Left colon (tissue), 2 donors: ENCODE data around the gene C20orf202. TPM values are rescaled to one million over a fixed set of nuclear protein-coding genes. Genes with fewer than 3 reads are reported as not detected.
"Not testable (repeated sequence)": the region's sequence is repeated elsewhere in the genome, so short reads cannot be mapped to it uniquely, and the experiment has no call there.

Experiments
- ATAC-seq: fragments of 200-7000 bp; cut with Tn5 transposase; one replicate; pipeline ENCODE4 v1.9.1; 2020; ENCODE audit warnings: mild to moderate bottlenecking, moderate library complexity
- DNase-seq, 2 donors: peaks; one replicate each; pipeline ENCODE4 v3.0.0-alpha.2; 2020
- intact Hi-C, 2 donors: fragments of 100-400 bp; cut with DNase I in 1 of 2; cut with micrococcal nuclease in 1 of 2; formaldehyde crosslinking; loops; one replicate each; pipeline versions ENCODE4 v1.11.2 to v1.14.0; 2022; cut with DNase I, micrococcal nuclease
- total RNA-seq, 2 donors: library from RNA; stranded (reverse); fragmentation: NEBNext Ultra II Directional; extraction: Animal tissue kit (Norgen Biotek cat#: 25700); gene quantifications; one replicate each; pipeline ENCODE4 v1.2.1, GENCODE V29; 2021
- donor health status: DM: no; HTN: no; CAD: no.
- donor health status: DM: yes; HTN: yes; CAD: no.

The C20orf202 gene
- total RNA-seq, 2 donors from 2014 or later: 0.18 to 0.59 TPM

DNA sequence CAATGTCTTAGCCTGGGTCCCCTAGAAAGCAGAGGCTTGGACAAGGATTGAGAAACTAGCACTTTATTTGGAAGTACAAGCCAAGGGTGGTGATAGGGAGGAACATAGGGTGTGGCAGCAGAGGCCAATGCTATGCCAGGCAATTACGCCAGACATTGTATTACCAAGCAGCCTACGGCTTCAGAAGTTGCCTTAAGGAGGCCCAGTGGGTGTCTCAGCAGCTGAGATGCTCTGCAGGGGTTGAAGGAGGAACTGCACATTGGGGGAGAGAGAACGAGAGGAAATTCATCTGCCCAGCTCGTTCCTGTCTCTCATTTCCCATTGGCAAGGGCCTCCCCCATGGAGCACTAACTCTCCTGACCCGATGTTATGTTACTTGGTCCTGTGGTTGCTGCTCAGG lies 859 bp downstream of the C20orf202 start:
- DNase-seq (no peak), ATAC-seq (peak; percentile 93)
- intact Hi-C loops: loop anchor here in 1 of 2 donors (10.0 kb wide), 1 partner anchor 99 kb away; no protein-coding TSS in a partner anchor

DNA sequence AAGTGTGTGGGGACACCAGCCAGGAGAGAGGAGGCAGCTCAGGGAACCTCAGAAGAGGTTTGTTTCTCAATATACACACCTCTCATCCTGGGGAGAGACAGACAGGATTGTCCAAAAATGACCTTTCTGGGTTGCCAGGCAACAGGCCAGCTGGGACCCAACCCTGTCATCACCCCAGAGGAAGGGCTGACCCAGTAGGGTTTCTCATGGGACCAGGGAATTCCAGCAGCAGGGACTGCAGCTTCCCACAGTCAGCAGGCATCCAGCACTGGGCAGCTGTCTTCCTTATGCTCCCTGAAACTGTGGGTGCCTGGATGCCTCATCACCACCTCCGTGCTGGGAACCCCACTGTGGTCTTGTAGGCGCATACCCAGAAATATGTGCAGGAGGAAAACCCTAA lies 1.3 kb downstream of the C20orf202 start:
- no peak for ATAC-seq
- no peak for DNase-seq
- intact Hi-C loops: loop anchor here in 1 of 2 donors (10.0 kb wide), 1 partner anchor 100 kb away; no protein-coding TSS in a partner anchor

- no peak for ATAC-seq
- intact Hi-C loops: loop anchor here in 1 of 2 donors (10.0 kb wide), 1 partner anchor 101 kb away; no protein-coding TSS in a partner anchor
- DNase-seq: no peak
These were observed 2.5 kb downstream of the C20orf202 start for GRCh38 chr20:1205802-1206201.

DNA sequence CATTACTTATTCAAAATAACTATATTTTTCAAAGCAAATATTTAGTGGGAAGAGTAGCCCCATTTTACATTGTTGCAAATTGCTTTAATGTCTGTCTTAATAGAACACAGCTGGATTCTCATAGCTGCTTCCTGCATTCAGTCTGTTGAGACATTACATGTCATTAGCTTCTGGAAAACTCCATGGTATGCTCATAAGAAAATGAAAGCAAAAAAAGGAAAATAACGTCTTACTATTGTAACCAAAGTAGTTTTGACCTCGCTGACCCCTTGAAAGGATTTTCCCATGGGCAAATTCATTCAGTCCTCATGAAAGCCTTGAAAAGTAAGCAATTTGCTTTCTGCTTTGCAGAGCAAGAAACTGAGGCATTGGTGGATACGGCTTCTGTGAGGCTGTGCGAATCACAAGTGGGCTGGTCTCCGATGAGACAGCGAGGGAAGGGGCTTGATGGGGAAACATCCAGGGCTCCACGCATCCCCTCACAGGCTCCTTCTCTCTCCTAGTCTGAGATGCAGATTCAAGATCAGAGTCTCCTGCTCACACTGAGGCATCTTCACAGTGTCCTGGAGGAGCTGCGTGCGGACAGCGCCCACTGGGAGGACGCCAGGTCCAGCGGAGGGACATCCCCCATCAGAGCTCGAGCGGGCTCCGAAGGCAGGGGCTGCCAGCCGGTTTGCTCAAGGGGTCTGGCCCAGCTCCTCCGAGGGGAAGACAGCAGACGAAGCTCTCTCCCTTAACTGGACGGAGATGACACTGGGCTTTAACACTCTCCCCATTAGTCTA lies 3.3 kb downstream of the C20orf202 start:
- intact Hi-C loops: loop anchor here in 1 of 2 donors (10.0 kb wide), 1 partner anchor 102 kb away; no protein-coding TSS in a partner anchor
- DNase-seq (no peak), ATAC-seq (no peak)

DNA sequence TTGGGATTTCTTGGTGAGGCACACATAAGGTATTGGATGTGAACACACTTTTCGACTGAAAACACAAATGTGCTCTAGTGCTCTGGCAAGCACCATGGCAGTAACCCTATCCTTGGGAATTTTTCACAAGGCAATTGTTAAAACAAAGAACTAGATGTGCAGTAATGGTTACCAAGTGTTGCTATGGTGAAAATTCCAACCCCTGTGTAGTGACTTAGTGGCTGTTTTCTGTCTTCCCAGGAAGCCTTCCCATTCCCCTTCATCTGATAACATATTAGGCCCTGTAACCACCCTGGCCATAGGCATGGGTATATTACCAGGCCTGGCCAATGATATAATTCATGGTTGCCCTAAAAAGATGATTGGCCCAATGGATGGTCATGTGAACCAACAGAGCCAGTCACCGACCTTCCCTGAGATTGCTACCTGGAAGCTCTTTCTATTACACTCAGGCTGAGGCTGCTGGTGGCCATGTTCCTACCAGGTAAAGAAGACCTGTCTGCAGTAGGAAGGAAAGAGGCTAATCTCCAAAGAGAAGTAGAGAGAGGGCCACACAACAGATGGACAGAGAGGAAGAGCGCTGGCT lies 4.1 kb downstream of the C20orf202 start:
- no peak for DNase-seq
- intact Hi-C loops: loop anchor here in 1 of 2 donors (10.0 kb wide), 1 partner anchor 103 kb away; no protein-coding TSS in a partner anchor
- no peak for ATAC-seq

GRCh38 chr20:1209447-1210387 lies 6.5 kb downstream of the C20orf202 start:
- DNase-seq (no peak), ATAC-seq (no peak)
- intact Hi-C loops: loop anchor here in 1 of 2 donors (5.0 to 10.0 kb wide), 2 partner anchors 105 to 392 kb away; no protein-coding TSS in a partner anchor

GRCh38 chr20:1210501-1210900 lies 7.2 kb downstream of the C20orf202 start:
- no peak for DNase-seq
- ATAC-seq: no peak
- intact Hi-C loops: loop anchor here in 1 of 2 donors (5.0 kb wide), 1 partner anchor 393 kb away; no protein-coding TSS in a partner anchor

DNA sequence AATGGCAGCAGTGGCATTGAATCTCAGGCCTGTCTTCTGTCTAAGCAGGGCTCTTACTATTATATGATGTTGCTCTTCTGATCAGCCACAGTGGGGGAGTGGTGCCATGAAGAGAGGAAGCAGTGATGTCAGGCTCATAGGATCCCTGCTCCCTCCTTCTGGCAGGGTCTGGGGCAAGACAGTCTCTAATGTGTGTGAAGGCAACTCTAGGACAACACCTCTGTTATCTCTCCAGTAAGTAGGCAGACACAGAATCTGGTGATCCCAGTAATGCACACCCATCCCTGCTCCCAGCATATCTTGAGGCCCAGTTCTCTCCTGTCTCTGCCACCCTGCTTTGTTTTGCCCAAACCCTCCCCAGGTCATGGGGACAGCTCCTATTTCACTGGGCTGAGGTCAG lies 8.8 kb downstream of the C20orf202 start:
- DNase-seq: no peak
- ATAC-seq: no peak
- intact Hi-C loops: loop anchor here in 1 of 2 donors (5.0 kb wide), 1 partner anchor 395 kb away; no protein-coding TSS in a partner anchor

GRCh38 chr20:1212607-1213396 lies 9.5 kb downstream of the C20orf202 start:
- ATAC-seq (peak; percentile 98), DNase-seq (peak; percentile 60 to 76)
- intact Hi-C loops: loop anchor here in 1 of 2 donors (5.0 kb wide), 1 partner anchor 396 kb away; no protein-coding TSS in a partner anchor

DNA sequence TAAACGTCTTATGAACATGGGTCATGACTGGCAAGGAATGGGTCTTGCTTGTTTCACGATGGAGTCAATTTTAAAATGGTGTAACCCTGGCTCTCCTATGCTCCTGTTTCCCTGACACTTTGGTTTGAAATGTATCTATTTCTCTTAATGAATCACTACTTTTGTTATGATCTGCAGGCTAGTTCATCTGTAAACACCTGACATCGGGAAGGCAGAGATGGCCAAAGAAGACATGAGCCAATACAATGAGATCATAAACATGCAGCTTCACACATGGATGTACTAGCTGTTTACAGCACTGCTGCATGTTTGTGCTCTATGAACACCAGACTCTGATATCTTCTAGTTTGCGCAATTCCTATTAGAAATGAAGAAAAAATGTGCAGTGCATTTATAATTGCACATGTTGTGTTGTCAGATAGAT lies 11.6 kb downstream of the C20orf202 start:
- intact Hi-C loops: loop anchor here in 1 of 2 donors (5.0 kb wide), 1 partner anchor 398 kb away; no protein-coding TSS in a partner anchor
- DNase-seq (no peak), ATAC-seq (no peak)

GRCh38 chr20:1215386-1216170 lies 12.3 kb downstream of the C20orf202 start:
- intact Hi-C loops: no loop called here
- ATAC-seq (no peak), DNase-seq (no peak)

- DNase-seq, intact Hi-C loops, ATAC-seq: not testable (repeated sequence)
These were observed 13.5 kb downstream of the C20orf202 start for GRCh38 chr20:1216527-1217427.

DNA sequence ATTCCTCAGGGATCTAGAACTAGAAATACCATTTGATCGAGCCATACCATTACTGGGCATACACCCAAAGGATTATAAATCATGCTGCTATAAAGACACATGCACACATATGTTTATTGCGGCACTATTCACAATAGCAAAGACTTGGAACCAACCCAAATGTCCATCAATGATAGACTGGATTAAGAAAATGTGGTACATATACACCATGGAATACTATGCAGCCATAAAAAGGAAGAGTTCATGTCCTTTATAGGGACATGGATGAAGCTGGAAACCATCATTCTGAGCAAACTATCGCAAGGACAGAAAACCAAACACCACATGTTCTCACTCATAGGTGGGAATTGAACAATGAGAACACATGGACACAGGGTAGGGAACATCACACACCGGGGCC lies 19.5 kb downstream of the C20orf202 start:
- intact Hi-C loops, DNase-seq, ATAC-seq: not testable (repeated sequence)

DNA sequence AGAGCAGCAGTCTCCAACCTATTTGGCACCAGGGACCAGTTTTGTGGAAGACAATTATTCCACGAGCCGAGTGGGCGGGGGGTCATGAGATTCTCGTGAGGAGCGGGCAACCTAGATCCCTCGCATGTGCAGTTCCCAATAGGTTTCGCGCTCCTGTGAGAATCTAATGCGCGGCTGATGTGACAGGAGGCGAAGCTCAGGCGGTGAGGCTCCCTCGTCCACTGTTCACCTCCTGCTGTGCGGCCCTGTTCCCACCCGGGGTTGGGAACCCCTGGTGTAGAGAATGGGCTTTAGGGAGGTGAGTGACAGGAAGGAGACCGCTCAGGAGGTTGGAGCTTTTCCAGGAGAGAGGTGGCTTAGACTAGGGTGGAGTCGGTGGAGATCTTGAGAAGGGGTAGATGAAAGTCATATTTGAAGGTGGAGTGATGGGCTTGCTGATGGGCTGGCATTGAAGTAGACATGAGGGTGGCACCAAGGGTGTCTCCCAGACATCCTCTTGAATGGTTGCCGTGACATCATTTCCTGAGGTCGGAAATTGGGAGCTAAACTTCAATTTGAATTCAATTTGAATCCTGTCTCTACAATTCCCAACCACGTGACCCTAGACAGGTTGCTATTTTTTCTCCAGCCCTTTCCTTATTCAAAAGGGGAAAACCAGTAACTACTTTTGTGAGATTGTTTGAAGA lies 21.1 kb downstream of the C20orf202 start:
- intact Hi-C loops: no loop called here
- ATAC-seq (no peak), DNase-seq (no peak)

- ATAC-seq (no peak), DNase-seq (peak in 1 of 2 donors; percentile 74)
- intact Hi-C loops: no loop called here
These were observed 22.1 kb downstream of the C20orf202 start for GRCh38 chr20:1225263-1225782.
